T47D (cell line): ENCODE results near the gene PPP4R3A.
"Not testable (repeated sequence)": the region's sequence is repeated elsewhere in the genome, so short reads cannot be mapped to it uniquely, and the experiment has no call there.

Experiments
- DNase-seq, 2 experiments: peaks; one replicate each; pipeline versions ENCODE4 v3.0.0 to v3.0.0-alpha.2; 2011 to 2012; ENCODE audit warnings: low read depth in 1 of 2, low spot score in 1 of 2
- JUND ChIP-seq: IDR thresholded peaks from 2 replicates; pipeline ENCODE4 v1.6.1; 2012; ENCODE audit warnings: low read depth
- in situ Hi-C: cut with HindIII; loops from 2 replicates; pipeline ENCODE4 v1.10.0; 2016; ENCODE audit warnings: low sequenced_read_pairs, low pct_unique_long_range_greater_than_20kb

The PPP4R3A gene

DNA sequence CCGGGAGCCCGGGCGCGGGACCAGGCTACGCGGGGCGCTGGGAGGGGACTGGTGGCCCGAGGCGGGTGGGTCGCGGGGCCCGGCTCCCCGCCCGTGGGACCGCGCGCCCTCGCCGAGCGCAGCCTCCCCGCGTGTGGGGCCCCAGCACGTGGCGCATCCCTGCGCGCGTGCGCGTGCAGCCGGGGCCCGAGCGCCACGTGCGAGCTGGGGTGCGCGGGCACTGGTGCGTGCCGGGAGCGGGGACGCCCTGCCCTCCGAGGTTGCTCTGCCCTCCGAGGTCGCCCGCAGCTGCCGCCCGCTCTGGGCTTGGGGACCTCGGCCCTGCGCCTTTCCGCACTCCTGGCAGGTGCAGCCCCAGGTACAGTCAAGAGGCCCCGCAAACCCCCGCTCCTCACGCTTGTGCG is 92.1 kb downstream of the PPP4R3A start:
- DNase-seq: peak; percentile 72 to 87
- in situ Hi-C loops: no loop called here
- TF ChIP-seq JUND: no peak

DNA sequence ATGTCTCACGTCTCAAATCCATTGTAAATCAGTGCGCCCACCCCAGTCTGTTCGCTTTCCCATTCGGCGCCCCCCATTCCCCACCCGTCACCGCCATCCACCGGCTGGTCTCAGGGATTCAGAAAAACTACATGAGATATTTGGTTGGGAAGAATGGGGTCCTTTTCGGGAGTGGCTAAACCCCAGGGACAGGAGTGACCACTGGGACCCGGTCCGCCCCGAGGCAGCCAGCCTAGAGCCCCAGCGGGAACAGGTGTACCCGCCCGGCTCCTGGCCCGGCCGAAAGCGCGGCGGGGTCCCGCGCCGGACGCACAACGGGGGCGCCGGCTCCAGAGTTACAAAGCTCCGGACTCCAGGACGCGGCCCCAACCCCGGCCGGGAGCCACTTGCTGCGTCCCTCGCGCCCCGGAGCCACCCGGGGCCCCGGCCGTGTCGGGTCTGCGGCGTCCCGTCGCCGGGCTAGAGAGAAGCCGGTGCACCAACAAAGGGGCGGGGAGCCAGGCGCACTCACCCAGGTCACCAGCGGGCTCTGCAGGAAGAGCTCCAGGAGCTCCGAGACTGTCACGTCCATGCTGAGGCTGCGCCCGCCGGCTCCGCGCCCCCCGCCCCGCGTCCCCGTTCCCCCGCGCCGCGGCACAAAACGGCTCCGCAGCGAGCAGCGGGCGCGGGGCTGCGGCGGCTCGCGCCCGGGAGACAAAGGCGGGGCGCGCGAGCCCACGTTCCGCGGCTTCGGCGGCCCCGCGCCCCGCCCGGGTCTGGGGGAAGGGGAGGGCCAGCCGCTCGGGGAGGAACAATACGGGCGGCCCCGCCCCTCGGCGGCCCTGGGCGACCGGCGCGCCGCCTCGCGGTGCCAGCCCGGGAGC is 92.8 kb downstream of the PPP4R3A start, which contains the start of gene CCDC88C:
Gene CCDC88C (minus strand): TSS at position 701 of the 863 bp plus-strand sequence. CDS start 130 bp downstream, at position 571.
- TF ChIP-seq JUND: no peak
- peak; percentile 72 to 85 for DNase-seq

DNA sequence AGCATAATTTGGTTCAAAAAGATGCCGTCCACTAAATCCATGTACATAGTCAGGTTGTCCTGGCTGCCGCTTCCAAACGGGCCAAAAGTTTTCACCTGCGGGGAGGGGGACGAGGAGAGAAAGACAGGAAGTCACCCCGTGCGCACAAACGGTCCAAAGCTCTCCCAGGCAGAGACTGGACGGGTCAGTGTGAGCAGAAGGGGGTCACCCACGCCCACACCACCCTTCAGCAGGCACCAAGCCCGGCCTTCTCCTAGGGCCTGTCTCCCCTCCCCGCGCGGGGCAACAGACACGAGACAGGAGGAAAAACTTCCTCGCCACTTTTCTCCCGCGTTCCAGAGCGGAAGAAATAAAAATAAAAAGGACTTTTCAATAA is 93.4 kb downstream of the PPP4R3A start:
- in situ Hi-C loops: no loop called here
- DNase-seq: peak in 1 of 2 experiments; percentile 44
- no peak for TF ChIP-seq JUND

More for the DNA sequence above, 92.8 kb downstream of the PPP4R3A start, which contains the start of gene CCDC88C:
- in situ Hi-C loops: no loop called here

DNA sequence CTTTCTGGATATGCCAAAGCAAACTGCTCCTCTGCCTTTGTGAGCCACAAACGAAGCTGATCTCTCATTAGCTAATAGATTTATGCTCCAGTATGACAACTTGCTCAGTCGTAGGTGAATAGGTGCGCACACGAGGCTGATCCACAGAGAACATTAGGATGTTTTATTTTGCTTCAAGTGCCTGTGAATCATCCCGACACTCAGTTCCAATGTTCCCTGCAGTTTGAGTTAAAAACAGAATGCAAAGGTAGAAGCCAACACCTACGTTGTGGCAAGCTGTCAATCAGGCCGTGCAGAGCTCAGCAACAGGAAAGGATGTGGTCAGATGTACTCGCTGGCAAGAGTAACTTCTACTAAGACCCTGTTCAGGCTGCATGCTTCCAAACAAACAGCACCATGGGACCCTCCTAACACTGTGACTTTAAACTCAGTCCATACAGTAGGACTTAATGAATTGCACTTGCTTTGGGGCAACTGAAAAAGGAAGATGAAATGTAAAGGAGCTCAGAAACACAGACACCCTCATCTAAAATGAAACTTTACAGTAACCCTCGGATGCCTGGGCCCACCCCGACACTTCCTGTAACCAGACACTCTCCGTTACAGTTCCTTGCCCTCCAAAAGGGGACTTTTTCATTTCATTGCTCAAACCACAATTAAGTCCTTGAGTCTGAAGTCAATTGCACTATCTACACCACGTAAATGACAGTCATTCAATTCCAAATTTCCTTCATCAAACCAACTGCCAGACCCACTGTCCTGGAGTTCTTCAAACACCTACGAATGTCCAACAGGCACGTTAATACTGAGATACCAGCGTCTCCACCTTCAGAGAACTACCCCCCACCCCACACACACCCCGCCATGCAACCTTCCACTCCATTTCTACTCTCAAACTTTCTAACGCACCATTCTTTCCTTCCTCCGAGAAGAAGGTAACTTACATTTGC is 94.0 kb downstream of the PPP4R3A start:
- no peak for DNase-seq
- in situ Hi-C loops: no loop called here
- no peak for TF ChIP-seq JUND

DNA sequence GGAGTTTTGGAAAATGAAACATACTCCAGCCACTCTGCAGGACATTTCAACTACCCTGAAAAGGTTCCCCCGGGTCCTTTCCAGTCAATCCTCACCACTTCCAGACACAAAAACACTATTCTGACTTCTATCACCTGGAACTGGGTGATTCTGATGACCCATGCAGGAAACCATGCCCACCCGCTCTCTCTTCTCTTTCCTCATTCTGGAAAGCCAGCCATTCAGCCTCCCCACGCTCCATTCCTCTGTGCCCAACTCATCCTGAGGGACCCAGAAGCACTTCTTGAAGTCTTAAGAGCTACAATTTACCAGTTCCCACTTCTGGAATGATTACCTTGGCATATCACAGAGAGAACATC is 95.7 kb downstream of the PPP4R3A start:
- no peak for TF ChIP-seq JUND
- in situ Hi-C loops: no loop called here
- DNase-seq: no peak

DNA sequence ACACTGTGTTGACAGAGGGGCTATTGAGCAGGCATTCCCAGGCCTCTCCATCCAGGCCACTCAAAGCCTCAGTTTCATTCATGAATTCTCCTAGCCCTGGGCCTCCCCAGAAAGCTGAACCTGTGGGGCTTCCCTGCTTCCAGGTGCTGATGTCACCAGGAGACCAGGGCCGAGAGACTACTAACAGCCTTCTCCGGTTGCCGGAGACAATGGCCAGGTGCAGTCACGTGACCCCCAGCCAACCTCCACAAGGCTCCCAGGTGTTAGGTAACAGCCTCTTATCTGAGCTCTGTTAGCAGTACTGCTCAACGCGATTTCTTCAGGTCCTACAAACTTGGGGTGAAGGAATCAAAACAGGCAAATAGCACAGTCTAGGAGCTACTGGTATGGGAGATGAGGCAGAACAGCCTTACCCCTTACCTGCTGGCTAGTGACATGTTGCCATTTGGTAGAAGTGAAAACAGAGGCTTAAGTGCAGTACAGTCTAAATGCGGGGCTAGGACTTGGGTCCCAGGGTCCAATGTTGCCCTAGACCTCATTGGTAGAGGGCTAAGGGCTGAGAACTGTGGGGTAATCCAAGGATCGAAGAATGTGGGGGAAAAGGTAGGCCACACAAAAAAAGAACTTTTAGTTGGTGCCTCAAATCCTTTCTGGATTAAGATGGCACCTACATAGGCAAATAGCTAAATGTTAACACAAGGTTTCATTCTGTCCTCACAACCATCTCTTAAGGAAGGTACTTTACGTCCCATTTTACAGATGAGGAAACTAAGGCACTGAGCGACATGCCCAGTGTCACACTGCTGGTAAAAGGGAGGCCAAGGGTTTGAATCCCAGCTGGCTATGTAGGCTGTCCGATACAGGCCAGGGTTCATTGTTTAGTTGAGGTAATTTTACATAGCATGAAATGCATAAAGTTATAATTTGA is 96.3 kb downstream of the PPP4R3A start:
- no peak for DNase-seq
- TF ChIP-seq JUND: no peak
- in situ Hi-C loops: no loop called here

DNA sequence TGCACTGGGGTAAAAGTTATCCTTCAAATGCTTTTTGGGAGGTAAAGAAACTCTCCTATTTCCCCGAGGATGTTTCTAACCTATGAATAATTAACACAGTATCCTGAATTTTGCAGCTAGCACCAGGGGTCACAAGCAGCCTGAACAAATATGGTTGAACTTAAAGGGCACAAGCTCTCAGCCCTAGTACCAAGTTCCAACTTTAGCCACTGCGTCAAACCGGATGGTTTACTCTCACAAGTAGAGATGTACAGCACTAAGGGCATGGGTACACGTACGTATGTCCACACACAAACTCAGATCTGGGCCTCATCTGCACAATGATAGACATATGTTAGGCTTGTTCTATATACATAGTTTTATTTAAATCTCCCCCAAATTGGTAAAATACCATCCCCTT is 97.2 kb downstream of the PPP4R3A start:
- in situ Hi-C loops: no loop called here
- peak in 1 of 2 experiments; percentile 45 for DNase-seq
- TF ChIP-seq JUND: no peak

DNA sequence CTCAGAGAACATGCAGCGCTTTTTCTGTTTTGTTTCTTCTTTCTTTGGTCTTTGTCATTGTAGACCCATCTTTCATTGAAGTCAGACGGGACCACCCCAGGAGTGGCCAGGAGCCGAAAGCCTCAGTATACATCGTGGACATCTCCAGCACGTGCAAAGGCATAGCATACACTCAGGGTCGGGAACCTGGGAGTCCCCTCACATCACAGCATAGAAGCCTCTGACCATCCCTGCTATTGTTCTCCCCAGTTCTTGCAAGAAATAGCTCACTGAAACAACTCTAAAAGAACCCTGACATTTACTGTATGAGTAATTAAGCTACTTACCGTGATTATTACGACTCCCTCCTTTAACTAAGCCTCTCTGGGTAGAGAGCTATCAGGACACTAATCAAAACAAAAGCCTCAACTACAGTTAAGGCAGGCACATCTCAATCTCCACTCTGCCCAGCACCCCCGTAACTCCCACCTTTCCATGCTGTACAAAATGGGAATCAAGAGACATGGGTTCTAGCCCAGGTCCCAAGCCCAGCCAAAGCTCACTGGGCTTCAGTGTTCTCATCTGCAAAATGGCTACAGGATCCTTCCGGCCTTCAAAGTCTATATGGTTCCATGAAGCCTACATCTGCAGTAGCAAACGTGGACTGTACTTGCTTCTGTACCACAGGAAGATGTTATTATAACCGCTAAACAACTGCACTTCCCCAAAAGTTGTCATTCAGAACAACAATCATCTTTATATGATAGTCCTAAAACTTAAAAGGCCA is 99.2 kb downstream of the PPP4R3A start:
- no peak for DNase-seq
- in situ Hi-C loops: no loop called here
- no peak for TF ChIP-seq JUND

DNA sequence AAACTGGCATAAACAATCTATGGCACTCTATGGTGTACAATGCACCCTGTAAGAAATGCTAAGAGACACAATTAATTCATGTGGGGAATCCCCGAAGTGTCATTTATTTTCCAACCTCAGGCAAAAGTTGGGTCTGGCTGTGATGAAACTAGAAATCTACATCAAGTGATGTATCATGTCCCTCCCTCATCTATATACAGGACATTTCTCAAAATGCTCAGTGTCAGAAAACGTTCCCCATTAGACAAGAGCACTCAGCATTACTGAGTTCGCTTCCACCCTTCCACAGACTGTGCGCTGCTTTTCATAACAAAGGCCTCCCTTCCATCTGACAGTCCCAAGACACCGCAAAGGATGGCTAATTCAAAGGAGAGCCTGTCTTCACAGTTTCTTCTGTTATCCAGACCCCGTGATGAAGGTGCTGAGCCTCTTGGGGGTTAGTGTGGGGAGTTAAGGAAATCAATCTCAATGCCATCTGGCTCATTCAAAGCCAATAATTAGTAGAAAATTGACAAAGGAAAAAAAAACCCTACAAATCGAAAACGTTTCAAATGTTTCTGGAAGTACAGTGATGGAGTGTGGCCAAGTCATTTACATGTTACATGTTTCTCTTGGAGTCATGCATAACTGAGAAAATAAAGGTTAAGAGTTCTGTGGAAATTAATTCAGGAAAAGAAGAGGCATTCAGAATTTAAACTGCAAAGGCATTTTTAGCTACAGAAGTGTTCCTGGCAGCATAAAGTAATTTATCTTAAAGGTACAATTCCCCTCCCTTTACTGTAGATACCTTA is 100.0 kb downstream of the PPP4R3A start:
- DNase-seq: no peak
- in situ Hi-C loops: no loop called here
- no peak for TF ChIP-seq JUND

DNA sequence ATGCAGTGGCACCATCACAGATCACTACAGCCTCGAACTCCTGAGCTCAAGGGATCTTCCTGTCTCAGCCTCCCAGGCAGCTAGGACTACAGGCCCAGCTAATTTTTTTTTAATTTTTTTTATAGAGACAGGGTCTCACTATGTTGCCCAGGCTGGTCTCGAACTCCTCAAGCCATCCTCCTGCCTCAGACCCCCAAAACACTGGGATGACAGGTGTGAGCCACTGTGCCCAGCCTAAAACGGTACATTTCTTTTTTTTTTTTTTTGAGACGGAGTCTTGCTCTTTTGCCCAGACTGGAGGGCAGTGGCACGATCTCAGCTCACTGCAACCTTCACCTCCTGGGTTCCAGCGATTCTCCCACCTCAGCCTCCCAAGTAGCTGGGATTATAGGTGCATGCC is 100.9 kb downstream of the PPP4R3A start:
- DNase-seq, in situ Hi-C loops: not testable (repeated sequence)
